Natural killer cell (primary cell): ENCODE results near the gene PLPPR3. TPM values are rescaled to one million over a fixed set of nuclear protein-coding genes. Genes with fewer than 3 reads are reported as not detected.

Experiments used
- ATAC-seq, 3 donors: fragments of 150-1000 bp in 2 of 3; fragments of 200-7000 bp in 1 of 3; cut with Tn5 transposase; 1 replicate in 1 of 3; 2 replicates in 2 of 3; pipeline ENCODE4 v1.10.0; 2021; ENCODE audit warnings: mild to moderate bottlenecking in 2 of 3, moderate library complexity in 2 of 3
- DNase-seq, 2 donors: peaks; one replicate each; pipeline versions ENCODE4 v3.0.0 to v3.0.0-alpha.2; 2013 to 2021; ENCODE audit warnings: mixed read lengths in 1 of 2
- H3K27ac ChIP-seq: one replicate; pipeline ENCODE4 v1.5.1; 2013; ENCODE audit warnings: mild to moderate bottlenecking, low read length
- H3K27me3 ChIP-seq: one replicate; pipeline ENCODE4 v1.6.1; 2013; ENCODE audit warnings: low read length; ENCODE audit not compliant: control insufficient read depth, insufficient read depth
- H3K36me3 ChIP-seq: one replicate; pipeline ENCODE4 v1.6.1; 2013; ENCODE audit warnings: low read length; ENCODE audit not compliant: control insufficient read depth, insufficient read depth
- H3K4me1 ChIP-seq: one replicate; pipeline ENCODE4 v1.6.1; 2013; ENCODE audit warnings: low read length; ENCODE audit not compliant: control insufficient read depth, insufficient read depth
- H3K4me3 ChIP-seq: one replicate; pipeline ENCODE4 v1.5.1; 2013; ENCODE audit warnings: low read length
- H3K9me3 ChIP-seq: one replicate; pipeline ENCODE4 v1.6.1; 2013; ENCODE audit warnings: low read length; ENCODE audit not compliant: control insufficient read depth, insufficient read depth
- H3K27ac Mint-ChIP-seq, 2 donors: one replicate each; pipeline ENCODE4 v1.8.0; 2022; ENCODE audit warnings: mild to moderate bottlenecking in 2 of 2, mixed read lengths in 2 of 2, moderate library complexity in 1 of 2
- H3K27me3 Mint-ChIP-seq, 2 donors: one replicate each; pipeline ENCODE4 v1.8.0; 2022; ENCODE audit warnings: low read depth in 2 of 2, mixed read lengths in 2 of 2
- H3K36me3 Mint-ChIP-seq: one replicate; pipeline ENCODE4 v1.8.0; 2022; ENCODE audit warnings: mixed read lengths
- H3K4me1 Mint-ChIP-seq, 2 donors: one replicate each; pipeline ENCODE4 v1.8.0; 2022; ENCODE audit warnings: mixed read lengths in 2 of 2
- H3K4me3 Mint-ChIP-seq: one replicate; pipeline ENCODE4 v1.8.0; 2022; ENCODE audit warnings: mild to moderate bottlenecking, moderate library complexity, mixed read lengths
- H3K9me3 Mint-ChIP-seq, 2 donors: one replicate each; pipeline ENCODE4 v1.8.0; 2022; ENCODE audit warnings: mixed read lengths in 2 of 2
- WGBS: methylation state at CpG from one replicate; pipeline ENCODE4 v1.1.7; 2013; ENCODE audit warnings: missing lambda C conversion rate; ENCODE audit not compliant: insufficient coverage; 5-methylcytosine and 5-hydroxymethylcytosine counted together
- intact Hi-C: fragments of 100-400 bp; cut with micrococcal nuclease; formaldehyde crosslinking; loops from one replicate; pipeline ENCODE4 v1.14.2; 2022
- total RNA-seq, 4 donors: library from RNA; stranded (reverse); fragments of 120-200 nt in 1 of 4; gene quantifications; one replicate each; pipeline versions ENCODE4 v1.2.3 to v1.2.4, GENCODE V29; 2013 to 2022
- TF ChIP-seq, protein P1 (sequence below): fragments of 200-600 bp; IDR thresholded peaks from one replicate; pipeline ENCODE4 v1.8.0; 2022; ENCODE audit warnings: antibody characterized with exemption

The PLPPR3 gene
- total RNA-seq, 3 donors from 2014 or later (not counting 1 experiment from before 2014, with no cell fraction given): not detected

DNA sequence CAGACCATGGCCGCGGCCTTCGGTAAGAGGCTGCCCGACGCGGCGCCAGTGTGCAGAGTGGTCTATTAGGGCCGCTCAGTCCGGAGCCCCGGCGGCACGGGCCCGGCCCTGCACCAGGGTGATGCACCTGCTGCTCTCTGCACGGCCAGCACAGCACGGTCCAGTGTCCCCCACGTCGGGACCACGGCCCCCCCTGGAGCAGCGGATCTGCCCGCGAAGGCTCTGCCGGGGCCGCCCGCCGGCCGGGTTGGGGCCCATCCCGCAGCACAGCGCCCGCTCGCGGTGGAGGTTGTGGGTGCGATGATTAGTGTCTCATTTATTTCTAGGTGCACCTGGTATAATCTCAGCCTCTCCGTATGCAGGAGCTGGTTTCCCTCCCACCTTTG, 16.6 kb downstream of the PLPPR3 start:
- Mint-ChIP-seq H3K4me1 (peaks cover 36 to 37% of the 10 kb centered on the region in 2 donors), H3K9me3 (no peaks in the 10 kb centered on the region), H3K4me3 (peak overlapping the region; percentile 13), H3K36me3 (peaks cover 8% of the 10 kb centered on the region), H3K27me3 (no peaks in the 10 kb centered on the region), H3K27ac (no peak overlapping the region)
- no peak for ATAC-seq
- H3K27ac ChIP-seq: no peak overlapping the region
- H3K4me1 ChIP-seq: peaks cover 32% of the 10 kb centered on the region
- intact Hi-C loops: no loop called here
- DNase-seq: peak in 1 of 2 donors; percentile 10
- H3K4me3 ChIP-seq: no peak overlapping the region
- peaks cover 68% of the 10 kb centered on the region for H3K36me3 ChIP-seq
- TF ChIP-seq, protein P1, sequence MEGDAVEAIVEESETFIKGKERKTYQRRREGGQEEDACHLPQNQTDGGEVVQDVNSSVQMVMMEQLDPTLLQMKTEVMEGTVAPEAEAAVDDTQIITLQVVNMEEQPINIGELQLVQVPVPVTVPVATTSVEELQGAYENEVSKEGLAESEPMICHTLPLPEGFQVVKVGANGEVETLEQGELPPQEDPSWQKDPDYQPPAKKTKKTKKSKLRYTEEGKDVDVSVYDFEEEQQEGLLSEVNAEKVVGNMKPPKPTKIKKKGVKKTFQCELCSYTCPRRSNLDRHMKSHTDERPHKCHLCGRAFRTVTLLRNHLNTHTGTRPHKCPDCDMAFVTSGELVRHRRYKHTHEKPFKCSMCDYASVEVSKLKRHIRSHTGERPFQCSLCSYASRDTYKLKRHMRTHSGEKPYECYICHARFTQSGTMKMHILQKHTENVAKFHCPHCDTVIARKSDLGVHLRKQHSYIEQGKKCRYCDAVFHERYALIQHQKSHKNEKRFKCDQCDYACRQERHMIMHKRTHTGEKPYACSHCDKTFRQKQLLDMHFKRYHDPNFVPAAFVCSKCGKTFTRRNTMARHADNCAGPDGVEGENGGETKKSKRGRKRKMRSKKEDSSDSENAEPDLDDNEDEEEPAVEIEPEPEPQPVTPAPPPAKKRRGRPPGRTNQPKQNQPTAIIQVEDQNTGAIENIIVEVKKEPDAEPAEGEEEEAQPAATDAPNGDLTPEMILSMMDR: no peak
- H3K9me3 ChIP-seq: no peaks in the 10 kb centered on the region
- no peaks in the 10 kb centered on the region for H3K27me3 ChIP-seq
- WGBS: 96% methylated on average over 33 of the region's 33 CpGs

DNA sequence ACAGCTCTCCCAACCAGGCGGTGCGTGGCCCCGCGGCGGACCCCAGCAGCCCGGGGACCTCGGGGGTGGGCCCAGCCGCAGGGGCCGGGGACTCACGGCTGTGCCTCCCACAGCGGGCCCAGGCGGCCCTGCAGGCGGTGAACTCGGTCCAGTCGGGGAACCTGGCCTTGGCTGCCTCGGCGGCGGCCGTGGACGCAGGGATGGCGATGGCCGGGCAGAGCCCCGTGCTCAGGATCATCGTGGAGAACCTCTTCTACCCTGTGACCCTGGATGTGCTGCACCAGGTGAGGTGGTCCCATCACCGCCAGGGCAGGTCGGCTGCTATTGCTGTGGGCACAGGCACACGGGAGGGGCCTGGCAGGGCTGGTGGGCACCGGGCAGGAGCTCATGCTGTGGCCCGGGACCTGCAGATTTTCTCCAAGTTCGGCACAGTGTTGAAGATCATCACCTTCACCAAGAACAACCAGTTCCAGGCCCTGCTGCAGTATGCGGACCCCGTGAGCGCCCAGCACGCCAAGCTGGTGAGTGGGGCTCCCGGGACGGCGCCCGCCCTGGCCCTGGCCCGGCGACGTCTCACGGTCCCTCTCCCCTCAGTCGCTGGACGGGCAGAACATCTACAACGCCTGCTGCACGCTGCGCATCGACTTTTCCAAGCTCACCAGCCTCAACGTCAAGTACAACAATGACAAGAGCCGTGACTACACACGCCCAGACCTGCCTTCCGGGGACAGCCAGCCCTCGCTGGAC, 17.2 kb downstream of the PLPPR3 start:
- Mint-ChIP-seq H3K36me3 (peaks cover 8% of the 10 kb centered on the region), H3K27ac (no peak overlapping the region), H3K9me3 (no peaks in the 10 kb centered on the region), H3K4me3 (peak overlapping the region; percentile 13), H3K27me3 (no peaks in the 10 kb centered on the region), H3K4me1 (peaks cover 42% of the 10 kb centered on the region in 2 donors)
- intact Hi-C loops: no loop called here
- Histone ChIP-seq H3K4me3 (no peak overlapping the region), H3K27me3 (no peaks in the 10 kb centered on the region), H3K9me3 (no peaks in the 10 kb centered on the region), H3K4me1 (peaks cover 37% of the 10 kb centered on the region), H3K36me3 (peaks cover 65% of the 10 kb centered on the region), H3K27ac (no peak overlapping the region)
- DNase-seq: peak in 1 of 2 donors; percentile 13
- TF ChIP-seq, protein P1: no peak
- WGBS: 95% methylated on average over 53 of the region's 53 CpGs
- no peak for ATAC-seq

DNA sequence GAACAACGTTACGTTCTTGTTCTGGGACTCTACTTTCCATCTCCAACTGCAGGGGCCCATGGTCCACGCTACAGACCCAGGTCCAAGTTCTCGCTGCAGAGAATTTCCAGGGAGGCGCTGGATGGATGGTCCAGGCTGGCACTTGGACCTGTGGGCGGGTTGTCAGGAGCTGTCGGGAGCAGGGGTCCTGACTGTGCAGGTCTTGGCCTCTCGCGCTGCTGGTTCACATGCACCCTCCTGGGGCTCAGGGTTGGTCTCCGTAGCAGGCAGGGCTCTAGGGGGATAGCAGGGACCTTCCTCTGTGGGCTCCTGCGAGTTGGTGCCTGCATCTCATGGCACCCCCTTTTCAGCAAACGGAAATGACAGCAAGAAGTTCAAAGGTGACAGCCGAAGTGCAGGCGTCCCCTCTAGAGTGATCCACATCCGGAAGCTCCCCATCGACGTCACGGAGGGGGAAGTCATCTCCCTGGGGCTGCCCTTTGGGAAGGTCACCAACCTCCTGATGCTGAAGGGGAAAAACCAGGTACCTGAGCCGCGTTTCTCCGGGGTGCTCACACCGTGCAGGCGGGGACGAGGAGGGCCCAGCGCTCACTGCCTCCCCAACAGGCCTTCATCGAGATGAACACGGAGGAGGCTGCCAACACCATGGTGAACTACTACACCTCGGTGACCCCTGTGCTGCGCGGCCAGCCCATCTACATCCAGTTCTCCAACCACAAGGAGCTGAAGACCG, 17.9 kb downstream of the PLPPR3 start:
- peak in 1 of 2 donors; percentile 28 for DNase-seq
- TF ChIP-seq, protein P1: no peak
- no peak for ATAC-seq
- Mint-ChIP-seq H3K4me1 (peaks cover 49 to 50% of the 10 kb centered on the region in 2 donors), H3K4me3 (peak overlapping the region; percentile 17), H3K27me3 (no peaks in the 10 kb centered on the region), H3K9me3 (no peaks in the 10 kb centered on the region), H3K27ac (no peak overlapping the region), H3K36me3 (peaks cover 8% of the 10 kb centered on the region)
- Histone ChIP-seq H3K27me3 (no peaks in the 10 kb centered on the region), H3K4me1 (peaks cover 45% of the 10 kb centered on the region), H3K9me3 (no peaks in the 10 kb centered on the region), H3K4me3 (no peak overlapping the region), H3K36me3 (peaks cover 57% of the 10 kb centered on the region), H3K27ac (no peak overlapping the region)
- 89% methylated on average over 31 of the region's 31 CpGs for WGBS
- intact Hi-C loops: no loop called here
